Measurements from ENCODE around the gene WDR17. TPM values are rescaled to one million over a fixed set of nuclear protein-coding genes. Genes with fewer than 3 reads are reported as not detected.

Gene WDR17
- total and polyA plus RNA-seq, 2 of the 8 experiments (the other 6 are each of a cell fraction or from before 2014, with no cell fraction given): 1.4 to 3.3 TPM

DNA sequence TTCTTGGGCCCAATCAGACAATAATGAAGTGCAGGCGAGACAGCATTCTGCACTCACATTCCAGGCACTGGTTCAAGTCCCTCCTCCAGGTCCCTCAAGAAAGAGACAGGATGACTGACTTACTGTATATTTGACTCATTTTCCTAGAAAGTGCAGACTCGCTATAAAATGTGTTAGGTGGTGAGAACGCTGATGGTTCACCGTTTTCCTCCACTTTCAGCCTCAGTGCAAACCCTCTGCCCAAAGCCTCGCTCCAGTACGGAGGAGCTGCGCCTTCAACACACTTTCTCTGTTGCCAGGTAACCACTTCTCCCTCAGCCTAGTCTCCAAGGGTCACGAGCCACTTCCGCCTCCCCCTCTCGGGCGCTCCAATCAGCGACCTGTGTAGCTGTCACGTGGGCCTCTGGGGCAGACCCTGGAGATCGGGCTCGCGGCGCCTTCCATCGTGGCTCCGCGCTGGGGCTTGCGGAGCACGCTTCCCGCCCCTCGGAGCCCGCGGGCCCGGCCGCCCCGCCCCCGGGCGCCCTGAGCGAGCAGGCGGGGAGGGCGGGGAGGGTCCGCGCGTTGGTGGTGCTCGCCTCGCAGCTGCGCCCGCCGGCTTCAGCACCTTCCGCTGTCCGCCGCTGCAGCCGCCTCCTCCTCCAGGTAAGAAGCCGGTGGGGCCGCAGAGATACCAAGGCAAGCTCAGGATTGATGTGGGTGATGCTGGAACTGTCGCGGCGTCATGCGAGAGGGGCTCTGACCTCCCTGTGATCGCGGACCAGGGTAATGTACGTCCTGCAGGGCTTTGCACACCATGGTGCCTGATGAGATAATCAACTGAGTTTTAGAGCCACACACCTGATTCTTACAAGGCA, at the start of gene WDR17 (continued):
- 0 out of 2 replicates have a peak, but pooled peaks have one; percentile 8 for TF ChIP-seq PHF8 (conservative IDR thresholded peaks at IDR 0.05; ENCODE audit: low read depth, low read length)
- TF ChIP-seq, protein P1, sequence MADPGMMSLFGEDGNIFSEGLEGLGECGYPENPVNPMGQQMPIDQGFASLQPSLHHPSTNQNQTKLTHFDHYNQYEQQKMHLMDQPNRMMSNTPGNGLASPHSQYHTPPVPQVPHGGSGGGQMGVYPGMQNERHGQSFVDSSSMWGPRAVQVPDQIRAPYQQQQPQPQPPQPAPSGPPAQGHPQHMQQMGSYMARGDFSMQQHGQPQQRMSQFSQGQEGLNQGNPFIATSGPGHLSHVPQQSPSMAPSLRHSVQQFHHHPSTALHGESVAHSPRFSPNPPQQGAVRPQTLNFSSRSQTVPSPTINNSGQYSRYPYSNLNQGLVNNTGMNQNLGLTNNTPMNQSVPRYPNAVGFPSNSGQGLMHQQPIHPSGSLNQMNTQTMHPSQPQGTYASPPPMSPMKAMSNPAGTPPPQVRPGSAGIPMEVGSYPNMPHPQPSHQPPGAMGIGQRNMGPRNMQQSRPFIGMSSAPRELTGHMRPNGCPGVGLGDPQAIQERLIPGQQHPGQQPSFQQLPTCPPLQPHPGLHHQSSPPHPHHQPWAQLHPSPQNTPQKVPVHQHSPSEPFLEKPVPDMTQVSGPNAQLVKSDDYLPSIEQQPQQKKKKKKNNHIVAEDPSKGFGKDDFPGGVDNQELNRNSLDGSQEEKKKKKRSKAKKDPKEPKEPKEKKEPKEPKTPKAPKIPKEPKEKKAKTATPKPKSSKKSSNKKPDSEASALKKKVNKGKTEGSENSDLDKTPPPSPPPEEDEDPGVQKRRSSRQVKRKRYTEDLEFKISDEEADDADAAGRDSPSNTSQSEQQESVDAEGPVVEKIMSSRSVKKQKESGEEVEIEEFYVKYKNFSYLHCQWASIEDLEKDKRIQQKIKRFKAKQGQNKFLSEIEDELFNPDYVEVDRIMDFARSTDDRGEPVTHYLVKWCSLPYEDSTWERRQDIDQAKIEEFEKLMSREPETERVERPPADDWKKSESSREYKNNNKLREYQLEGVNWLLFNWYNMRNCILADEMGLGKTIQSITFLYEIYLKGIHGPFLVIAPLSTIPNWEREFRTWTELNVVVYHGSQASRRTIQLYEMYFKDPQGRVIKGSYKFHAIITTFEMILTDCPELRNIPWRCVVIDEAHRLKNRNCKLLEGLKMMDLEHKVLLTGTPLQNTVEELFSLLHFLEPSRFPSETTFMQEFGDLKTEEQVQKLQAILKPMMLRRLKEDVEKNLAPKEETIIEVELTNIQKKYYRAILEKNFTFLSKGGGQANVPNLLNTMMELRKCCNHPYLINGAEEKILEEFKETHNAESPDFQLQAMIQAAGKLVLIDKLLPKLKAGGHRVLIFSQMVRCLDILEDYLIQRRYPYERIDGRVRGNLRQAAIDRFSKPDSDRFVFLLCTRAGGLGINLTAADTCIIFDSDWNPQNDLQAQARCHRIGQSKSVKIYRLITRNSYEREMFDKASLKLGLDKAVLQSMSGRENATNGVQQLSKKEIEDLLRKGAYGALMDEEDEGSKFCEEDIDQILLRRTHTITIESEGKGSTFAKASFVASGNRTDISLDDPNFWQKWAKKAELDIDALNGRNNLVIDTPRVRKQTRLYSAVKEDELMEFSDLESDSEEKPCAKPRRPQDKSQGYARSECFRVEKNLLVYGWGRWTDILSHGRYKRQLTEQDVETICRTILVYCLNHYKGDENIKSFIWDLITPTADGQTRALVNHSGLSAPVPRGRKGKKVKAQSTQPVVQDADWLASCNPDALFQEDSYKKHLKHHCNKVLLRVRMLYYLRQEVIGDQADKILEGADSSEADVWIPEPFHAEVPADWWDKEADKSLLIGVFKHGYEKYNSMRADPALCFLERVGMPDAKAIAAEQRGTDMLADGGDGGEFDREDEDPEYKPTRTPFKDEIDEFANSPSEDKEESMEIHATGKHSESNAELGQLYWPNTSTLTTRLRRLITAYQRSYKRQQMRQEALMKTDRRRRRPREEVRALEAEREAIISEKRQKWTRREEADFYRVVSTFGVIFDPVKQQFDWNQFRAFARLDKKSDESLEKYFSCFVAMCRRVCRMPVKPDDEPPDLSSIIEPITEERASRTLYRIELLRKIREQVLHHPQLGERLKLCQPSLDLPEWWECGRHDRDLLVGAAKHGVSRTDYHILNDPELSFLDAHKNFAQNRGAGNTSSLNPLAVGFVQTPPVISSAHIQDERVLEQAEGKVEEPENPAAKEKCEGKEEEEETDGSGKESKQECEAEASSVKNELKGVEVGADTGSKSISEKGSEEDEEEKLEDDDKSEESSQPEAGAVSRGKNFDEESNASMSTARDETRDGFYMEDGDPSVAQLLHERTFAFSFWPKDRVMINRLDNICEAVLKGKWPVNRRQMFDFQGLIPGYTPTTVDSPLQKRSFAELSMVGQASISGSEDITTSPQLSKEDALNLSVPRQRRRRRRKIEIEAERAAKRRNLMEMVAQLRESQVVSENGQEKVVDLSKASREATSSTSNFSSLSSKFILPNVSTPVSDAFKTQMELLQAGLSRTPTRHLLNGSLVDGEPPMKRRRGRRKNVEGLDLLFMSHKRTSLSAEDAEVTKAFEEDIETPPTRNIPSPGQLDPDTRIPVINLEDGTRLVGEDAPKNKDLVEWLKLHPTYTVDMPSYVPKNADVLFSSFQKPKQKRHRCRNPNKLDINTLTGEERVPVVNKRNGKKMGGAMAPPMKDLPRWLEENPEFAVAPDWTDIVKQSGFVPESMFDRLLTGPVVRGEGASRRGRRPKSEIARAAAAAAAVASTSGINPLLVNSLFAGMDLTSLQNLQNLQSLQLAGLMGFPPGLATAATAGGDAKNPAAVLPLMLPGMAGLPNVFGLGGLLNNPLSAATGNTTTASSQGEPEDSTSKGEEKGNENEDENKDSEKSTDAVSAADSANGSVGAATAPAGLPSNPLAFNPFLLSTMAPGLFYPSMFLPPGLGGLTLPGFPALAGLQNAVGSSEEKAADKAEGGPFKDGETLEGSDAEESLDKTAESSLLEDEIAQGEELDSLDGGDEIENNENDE (IDR thresholded peaks at IDR 0.05; ENCODE audit: insufficient replicate concordance, low read length): no peak
- no peak for TF ChIP-seq SP4 (IDR thresholded peaks at IDR 0.05; ENCODE audit: low read length)
- TF ChIP-seq EP300 (IDR thresholded peaks at IDR 0.05; ENCODE audit: borderline replicate concordance in 1 of 2, low read depth in 2 of 2, low read length in 2 of 2): no peak
- TF ChIP-seq ASH2L (IDR thresholded peaks at IDR 0.05; ENCODE audit: low read length): peak; percentile 88
- no peak for TF ChIP-seq BCL11A (IDR thresholded peaks at IDR 0.05; ENCODE audit: low read depth in 2 of 2, low read length in 2 of 2)
- TF ChIP-seq CTBP2 (IDR thresholded peaks at IDR 0.05; ENCODE audit: borderline replicate concordance, insufficient read depth, insufficient read length, low read length): peak; percentile 17
- no peak for TF ChIP-seq KDM1A (IDR thresholded peaks at IDR 0.05; ENCODE audit: borderline replicate concordance, low read length)
- TF ChIP-seq JUND (IDR thresholded peaks at IDR 0.05; ENCODE audit: low read length): no peak
